VCaP (cell line): ENCODE data around the gene GNE.
"Not testable (repeated sequence)": the region's sequence is repeated elsewhere in the genome, so short reads cannot be mapped to it uniquely, and the experiment has no call there.

ENCODE experiments used
- H3K27ac ChIP-seq: fragments of 450-650 bp; 2 replicates; pipeline ENCODE4 v1.5.1; 2017
- CTCF ChIP-seq: fragments of 450-650 bp; conservative IDR thresholded peaks from 2 replicates; pipeline ENCODE4 v1.5.1; 2017; ENCODE audit warnings: mild to moderate bottlenecking, moderate library complexity

GNE gene

GRCh38 chr9:36247356-36247755, 10.9 kb downstream of the GNE start:
- no peak for TF ChIP-seq CTCF
- H3K27ac ChIP-seq: no peak overlapping the region

- no peak for TF ChIP-seq CTCF
- H3K27ac ChIP-seq: no peak overlapping the region
These were observed 12.3 kb downstream of the GNE start for GRCh38 chr9:36245906-36246305.

GRCh38 chr9:36239675-36240074, 18.6 kb downstream of the GNE start:
- H3K27ac ChIP-seq: not testable (repeated sequence)

- H3K27ac ChIP-seq: not testable (repeated sequence)
These were observed 19.0 kb downstream of the GNE start for GRCh38 chr9:36239205-36239604.

GRCh38 chr9:36237230-36237629, 21.0 kb downstream of the GNE start:
- H3K27ac ChIP-seq: no peak overlapping the region
- TF ChIP-seq CTCF: no peak

- TF ChIP-seq CTCF: no peak
- no peak overlapping the region for H3K27ac ChIP-seq
These were observed 35.8 kb downstream of the GNE start for GRCh38 chr9:36222449-36222848.

GRCh38 chr9:36221667-36222066, 36.6 kb downstream of the GNE start:
- H3K27ac ChIP-seq: no peak overlapping the region
- no peak for TF ChIP-seq CTCF

- TF ChIP-seq CTCF: no peak
- no peak overlapping the region for H3K27ac ChIP-seq
These were observed 39.8 kb downstream of the GNE start for GRCh38 chr9:36218411-36218901.

GRCh38 chr9:36218011-36218410, 40.2 kb downstream of the GNE start:
- no peak for TF ChIP-seq CTCF

More at GRCh38 chr9:36218011-36218410, 40.2 kb downstream of the GNE start:
- no peak overlapping the region for H3K27ac ChIP-seq
